Vagina (tissue), 2 donors: ENCODE measurements around the gene KCNMB2.

ENCODE experiments used
- POLR2A ChIP-seq, 2 donors: fragments of 450-650 bp; IDR thresholded peaks; one replicate each; pipeline ENCODE4 v1.6.1; 2017; ENCODE audit warnings: antibody characterized with exemption in 2 of 2, mild to moderate bottlenecking in 2 of 2, moderate library complexity in 2 of 2
- POLR2AphosphoS5 ChIP-seq, 2 donors: sonication (generic); formaldehyde crosslinking; IDR thresholded peaks; one replicate each; pipeline ENCODE4 v1.9.0; 2017; ENCODE audit warnings: antibody characterized with exemption in 2 of 2, mild to moderate bottlenecking in 2 of 2, low read depth in 1 of 2; ENCODE audit not compliant: insufficient read depth in 1 of 2
- TF ChIP-seq, protein P1 (sequence below), 3 experiments: fragments of 450-650 bp in 2 of 3; fragments of 200-600 bp in 1 of 3; sonication (generic) in 1 of 3; IDR thresholded peaks; one replicate each; pipeline ENCODE4 v1.5.1; 2017 to 2019; ENCODE audit warnings: antibody characterized with exemption in 3 of 3, mild to moderate bottlenecking in 2 of 3, moderate library complexity in 2 of 3

DNA sequence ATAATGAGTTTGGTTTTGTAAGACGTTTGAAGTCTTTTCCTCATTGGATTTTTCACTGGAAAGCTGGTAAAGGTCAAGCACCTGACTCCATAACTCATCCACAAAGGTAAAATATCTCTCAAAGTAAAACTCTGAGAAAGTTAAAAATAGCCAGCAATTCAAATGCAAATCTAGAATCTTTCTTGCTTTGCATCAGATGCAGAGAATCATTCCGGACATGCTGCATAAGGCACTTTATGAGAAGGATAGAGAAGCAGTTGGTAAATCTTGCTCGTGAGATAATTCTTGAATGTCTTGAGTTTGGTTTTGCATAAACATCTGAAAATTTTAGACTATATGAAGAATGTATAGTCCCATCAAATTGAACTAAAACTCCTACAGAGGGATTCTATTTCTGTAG is 9.1 kb downstream of the KCNMB2 start:
- TF ChIP-seq, protein P1, sequence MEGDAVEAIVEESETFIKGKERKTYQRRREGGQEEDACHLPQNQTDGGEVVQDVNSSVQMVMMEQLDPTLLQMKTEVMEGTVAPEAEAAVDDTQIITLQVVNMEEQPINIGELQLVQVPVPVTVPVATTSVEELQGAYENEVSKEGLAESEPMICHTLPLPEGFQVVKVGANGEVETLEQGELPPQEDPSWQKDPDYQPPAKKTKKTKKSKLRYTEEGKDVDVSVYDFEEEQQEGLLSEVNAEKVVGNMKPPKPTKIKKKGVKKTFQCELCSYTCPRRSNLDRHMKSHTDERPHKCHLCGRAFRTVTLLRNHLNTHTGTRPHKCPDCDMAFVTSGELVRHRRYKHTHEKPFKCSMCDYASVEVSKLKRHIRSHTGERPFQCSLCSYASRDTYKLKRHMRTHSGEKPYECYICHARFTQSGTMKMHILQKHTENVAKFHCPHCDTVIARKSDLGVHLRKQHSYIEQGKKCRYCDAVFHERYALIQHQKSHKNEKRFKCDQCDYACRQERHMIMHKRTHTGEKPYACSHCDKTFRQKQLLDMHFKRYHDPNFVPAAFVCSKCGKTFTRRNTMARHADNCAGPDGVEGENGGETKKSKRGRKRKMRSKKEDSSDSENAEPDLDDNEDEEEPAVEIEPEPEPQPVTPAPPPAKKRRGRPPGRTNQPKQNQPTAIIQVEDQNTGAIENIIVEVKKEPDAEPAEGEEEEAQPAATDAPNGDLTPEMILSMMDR (IDR thresholded peaks at IDR 0.05) = no peak
- TF ChIP-seq POLR2A (IDR thresholded peaks at IDR 0.05) = no peak
- TF ChIP-seq POLR2AphosphoS5 (IDR thresholded peaks at IDR 0.05; ENCODE audit: insufficient read depth in 1 of 2, low read depth in 1 of 2) = no peak
